Inflammatory macrophage (primary cell): Measurements from ENCODE around the gene ABCF3.

Experiments
- DNase-seq, 2 donors: peaks; one replicate each; pipeline ENCODE4 v3.0.0-alpha.2; 2020 to 2022

Gene ABCF3

DNA sequence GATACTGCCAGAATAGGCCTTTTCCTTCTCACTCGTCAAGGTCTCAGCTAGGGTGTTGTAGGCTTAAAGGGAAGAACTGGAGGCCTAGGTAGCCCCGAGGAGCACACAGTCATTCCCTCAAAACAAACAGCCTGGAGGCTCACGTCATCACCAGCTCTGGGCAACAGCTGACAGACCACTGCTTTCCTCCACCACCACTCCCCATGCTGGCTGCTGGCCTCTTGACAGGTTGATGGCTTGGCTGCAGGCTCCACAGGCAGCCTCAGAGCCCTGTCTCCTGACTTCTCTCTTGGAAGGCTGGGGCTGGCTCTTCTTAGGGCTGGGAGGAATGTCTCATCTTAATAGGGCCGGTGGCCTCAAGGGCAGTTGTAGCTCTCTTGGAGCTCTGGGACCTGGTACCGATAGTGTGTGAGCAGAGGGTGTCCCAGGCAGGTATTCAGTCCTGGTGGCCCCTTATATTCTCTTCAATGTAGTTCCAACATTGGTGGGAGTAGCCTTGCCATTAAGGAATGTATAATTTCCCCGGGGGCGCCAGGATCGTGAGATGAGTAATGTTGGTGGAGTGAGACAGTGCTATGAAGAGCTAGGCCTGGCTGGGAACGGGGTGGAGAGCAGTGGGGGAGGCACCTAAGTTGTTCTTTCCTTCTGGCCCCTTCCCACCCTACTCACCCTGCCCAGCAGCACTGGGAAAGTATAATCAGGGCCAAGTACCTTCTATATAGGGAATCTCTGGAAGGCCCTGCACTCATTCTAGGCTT, 17.5 kb upstream of the ABCF3 start:
- no peak for DNase-seq

DNA sequence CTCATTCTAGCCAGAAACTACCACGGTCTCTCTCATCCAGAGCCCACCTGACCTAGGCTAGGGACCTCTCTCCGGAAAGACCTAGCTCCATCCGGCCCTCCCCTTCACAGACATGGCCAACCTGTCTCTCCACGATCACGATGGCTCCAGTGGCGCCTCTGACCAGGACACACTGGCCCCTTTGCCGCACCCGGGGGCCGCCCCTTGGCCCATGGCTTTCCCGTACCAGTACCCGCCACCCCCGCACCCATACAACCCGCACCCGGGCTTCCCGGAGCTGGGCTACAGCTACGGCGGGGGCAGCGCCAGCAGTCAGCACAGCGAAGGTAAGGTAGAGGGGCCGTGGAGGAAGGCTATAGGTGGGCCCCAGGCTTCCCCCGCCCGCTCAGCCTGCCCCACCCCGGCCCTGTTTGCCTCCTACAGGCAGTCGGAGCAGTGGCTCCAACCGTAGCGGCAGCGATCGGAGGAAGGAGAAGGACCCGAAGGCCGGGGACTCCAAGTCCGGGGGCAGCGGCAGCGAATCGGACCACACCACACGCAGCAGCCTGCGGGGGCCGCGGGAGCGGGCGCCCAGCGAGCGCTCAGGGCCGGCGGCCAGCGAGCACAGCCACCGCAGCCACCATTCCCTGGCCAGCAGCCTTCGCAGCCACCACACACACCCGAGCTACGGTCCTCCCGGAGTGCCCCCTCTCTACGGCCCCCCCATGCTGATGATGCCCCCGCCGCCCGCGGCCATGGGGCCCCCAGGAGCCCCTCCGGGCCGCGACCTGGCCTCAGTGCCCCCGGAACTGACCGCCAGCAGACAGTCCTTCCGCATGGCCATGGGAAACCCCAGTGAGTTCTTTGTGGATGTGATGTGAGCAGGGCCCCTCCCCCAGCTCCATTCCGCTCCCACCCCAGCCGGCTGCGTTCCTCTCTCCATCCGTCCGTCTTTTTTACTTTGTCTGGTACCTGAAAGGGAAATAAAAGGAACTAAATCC, 15.8 kb upstream of the ABCF3 start:
- DNase-seq = no peak

DNA sequence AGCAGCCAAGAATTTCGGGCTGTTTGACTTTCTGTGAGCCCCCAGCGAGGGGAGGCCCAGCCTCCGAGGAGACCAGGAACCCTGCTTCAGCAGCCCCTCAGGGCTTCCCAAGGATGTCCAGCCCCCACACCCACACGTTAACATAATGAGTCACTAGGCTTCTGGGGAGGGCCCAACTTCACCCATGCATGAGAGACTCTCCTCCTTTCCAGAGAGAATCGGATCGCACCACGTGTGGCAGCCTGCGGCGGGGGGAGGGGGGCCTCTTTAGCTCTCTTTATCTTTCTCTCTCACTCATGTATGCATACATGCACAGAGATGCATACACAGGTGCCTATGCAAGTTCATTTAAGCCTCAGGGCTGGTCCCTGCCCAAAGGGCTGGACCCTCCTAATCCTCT, 14.4 kb upstream of the ABCF3 start:
- DNase-seq = no peak

DNA sequence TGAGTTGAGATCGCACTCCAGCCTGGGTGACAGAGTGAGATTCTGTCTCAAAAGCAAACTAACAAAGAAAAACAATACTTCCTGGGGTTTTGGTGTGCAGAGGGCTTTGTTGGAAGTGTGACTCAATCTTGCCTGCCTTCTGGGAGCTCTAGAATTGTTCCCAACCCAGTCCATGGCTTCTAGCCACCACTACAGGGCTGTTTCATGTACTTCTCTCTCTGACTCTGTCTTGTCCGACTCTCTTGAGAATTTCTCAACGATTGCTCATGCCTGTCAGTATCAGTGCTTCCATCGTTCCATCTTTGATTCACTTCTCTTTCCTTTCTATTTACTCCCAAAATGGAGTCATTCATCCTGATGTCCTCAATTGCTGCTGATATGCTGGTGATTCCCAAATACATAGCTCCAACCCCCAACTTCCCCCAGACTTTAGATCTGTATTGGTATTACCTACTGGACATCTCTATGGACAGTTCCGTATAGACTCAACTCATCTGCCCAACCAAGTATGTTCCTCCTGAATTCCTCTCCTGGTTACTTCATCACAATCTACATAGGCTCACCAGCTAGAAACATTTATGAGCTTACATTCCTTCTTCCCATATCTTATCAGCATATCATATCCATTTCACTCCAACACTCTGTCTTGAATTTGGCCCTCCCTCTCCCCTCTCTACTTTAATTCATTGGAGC, 13.2 kb upstream of the ABCF3 start:
- DNase-seq = no peak

DNA sequence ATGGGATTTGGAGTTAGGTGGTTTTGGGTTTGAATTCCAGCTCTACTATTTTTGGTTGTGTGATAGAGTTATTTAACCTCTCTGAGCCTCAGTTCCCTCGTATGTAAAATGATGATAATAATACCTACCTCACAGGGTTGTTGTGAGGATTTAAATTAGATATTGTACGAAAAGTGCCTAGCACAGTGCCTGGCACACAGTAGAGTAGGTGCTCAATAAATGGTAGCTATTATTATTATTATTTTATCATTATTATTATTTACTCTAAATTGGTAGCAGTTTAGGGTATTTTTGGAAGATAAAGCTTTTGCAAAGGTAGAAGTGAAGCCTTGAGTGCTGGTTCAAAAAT, 12.7 kb upstream of the ABCF3 start:
- DNase-seq = no peak

DNA sequence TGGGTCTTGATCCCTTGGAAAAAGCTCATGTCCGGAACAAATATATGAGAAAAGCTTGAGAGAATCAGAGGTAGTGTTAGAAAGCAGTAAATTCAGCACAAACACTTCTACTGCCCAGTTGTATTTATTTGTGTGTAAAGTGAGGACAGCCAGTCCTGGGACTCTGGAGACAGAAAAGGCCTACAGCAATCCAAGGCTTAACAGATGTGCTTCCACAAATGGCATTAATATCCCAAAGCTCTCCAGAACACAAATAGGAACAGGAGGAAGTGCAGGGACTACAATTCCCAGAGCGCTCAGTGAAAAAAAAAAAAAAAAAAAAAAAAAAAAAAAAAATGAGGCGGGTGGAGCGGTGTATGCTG, 11.7 kb upstream of the ABCF3 start:
- DNase-seq = no peak

DNA sequence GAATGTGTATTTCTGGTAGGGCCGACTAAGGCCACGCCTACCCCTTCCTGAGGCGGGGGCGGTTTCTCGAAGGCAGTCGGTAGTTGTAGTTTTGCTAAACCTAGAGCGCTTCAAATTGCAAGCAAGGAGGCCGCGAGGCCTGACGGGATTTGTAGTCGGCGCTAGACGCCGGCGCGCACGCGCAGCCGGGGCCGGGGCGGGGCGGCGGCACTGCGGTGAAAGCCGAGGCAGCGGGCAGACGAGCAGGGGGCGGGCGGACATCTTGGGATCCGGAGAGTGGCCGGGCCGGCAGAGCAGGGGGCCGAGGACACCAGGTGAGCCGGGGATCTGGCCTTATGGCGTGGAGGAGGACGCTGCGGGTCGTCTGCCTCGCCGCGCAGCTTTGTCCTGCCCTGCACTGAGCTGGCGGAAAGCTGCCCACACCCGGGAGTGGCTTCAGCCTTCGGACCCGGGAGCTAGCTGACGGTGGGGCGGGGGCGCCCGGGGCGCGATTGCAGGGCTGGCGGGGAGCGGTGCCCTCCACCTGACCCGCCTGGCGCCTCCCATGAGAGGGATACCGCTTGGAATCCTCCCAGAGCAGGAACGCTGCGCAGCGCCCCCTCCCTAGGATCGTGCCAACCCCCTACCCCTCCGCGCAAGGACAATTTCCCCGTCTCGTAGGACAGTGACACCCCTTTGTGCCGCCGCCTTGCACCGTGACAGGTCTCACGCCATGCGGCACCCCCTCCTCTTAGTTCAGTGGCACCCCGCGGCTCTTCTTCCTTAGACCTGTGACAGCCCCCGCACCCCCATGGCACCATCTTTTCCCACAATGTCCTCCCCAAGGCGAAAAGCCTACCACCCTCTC, 11.1 kb upstream of the ABCF3 start, which contains the start of gene AP2M1:
TSS of gene AP2M1 (plus strand) at position 210 of the 847 bp plus-strand sequence. CDS start 2,139 bp downstream, outside the sequence.
- DNase-seq = peak; percentile 99 to 100

DNA sequence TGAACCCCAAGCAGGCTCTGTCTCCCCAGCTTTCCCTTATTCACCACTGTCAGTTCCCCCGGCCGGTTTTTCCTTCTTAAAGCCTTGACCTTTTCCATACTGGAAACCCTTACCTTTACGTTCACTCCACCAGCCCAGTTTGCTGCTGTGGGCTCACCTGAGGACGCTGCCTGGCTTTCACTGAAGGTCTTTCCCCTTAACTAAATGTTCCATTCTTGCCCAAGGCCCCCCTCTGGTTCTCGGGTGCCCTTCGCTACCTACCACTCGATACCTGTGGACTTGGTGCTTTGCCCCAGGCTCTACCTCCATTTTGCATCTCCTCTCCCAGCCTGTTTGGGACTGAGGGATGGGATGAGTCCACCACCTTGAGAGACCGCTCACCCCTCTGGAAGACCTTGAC, 10.5 kb upstream of the ABCF3 start:
- DNase-seq = no peak

DNA sequence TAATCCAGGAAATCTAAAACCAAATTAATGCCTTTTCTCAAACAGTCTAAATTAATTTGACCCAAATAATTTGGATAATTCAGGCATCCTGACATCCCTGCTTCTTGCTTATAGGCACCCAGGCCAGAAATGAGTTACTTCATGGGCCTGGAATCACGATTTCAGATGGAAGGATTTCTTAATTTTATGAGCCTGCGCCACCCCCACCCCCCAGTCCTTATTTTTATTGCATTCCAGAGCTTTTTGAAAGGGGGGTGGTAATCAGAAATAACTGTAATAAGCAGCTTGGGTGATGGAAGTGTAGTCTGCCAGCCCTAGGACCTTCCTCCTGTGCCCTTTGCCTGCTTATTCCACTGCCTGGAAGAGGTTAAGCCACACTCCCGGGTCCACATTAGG, 10.0 kb upstream of the ABCF3 start:
- DNase-seq = no peak

DNA sequence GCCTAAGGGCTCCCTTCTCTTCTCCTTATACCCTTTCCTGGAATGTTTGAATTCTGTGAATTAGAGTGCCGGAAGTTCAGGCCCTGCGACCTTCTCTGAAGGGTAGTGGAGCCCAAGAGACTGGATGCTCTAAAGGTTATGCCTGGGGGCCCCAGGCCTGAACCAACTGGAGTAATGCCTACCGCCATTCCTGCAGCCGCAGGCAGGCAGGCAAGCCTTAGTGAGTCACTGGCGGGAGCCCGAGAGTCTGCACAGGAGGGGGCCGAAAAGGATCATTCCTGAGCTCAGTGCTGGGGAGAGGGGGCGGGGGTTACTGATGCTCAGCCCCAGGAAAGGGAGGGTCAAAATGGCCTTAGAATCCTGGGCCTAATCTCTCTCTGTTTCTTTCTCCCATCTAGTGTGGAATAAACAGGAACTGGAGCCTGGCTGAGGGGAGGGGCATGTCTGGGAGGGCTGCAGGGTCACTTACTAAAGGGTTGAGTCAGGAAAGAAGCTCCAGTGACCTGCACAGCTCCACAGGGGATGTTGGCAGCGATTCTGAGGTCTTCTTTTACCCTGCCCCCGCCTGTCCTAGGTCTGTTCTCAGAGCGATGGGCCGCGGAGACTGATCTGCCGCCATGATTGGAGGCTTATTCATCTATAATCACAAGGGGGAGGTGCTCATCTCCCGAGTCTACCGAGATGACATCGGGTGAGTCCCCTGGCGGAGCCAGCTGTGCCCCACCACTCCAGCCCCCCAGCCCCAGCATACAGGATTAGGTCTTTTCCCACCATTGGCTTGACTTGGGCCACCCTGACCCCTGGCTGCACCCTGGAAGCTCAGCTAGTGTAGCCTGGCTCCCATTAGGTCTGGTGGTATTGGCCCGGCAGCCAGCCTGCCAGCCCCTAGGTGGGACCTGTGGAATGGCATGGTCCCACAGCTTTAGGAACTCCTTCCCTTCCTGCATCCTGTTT, 9.3 kb upstream of the ABCF3 start:
- DNase-seq = peak; percentile 52

DNA sequence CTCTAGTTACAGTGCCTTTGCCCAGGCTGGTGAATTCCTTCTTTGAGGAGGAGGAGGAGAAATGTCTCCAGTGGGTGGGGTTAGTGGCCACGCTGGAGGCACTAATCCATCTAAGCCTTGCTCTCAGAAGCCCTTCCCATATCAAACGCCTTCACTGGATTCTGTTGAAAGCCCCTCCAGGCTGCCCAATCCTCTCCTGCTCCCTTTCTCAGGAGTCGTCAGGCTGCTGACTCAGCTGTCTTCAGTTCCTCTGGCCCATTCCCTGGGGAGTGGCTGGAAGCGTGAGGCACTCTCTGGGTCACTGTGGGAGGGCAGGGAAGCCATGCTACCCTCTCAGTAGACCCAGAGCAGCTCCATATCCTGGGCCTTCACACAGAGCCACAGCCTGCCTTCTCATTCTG, 8.7 kb upstream of the ABCF3 start:
- no peak for DNase-seq

DNA sequence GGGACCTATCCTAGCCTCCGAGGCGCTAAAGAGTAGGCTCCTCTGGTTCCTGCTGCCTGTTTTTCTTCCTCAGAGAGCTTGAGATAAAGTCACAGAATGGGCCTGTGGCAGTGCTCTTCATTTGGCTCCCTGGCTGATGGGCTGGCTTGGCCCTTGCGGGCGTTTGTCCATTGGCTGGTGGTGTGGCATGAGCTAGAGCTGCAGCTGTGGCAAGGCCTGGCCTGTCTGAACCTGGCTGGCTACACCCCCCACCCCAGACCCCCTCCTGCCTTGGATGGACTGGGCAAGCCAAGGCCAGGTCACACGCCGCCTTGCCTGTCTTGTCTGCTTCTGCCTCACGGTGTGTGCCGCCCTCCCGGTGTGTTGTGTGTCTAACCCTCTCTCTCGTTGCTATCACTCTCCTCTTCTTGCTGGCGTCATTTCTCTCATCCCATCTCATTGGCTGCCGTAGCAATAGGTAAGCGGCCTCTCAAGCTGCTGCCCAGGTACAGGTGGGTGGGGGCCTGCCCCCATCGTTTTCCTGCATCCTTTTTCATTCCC, 8.2 kb upstream of the ABCF3 start:
- no peak for DNase-seq

DNA sequence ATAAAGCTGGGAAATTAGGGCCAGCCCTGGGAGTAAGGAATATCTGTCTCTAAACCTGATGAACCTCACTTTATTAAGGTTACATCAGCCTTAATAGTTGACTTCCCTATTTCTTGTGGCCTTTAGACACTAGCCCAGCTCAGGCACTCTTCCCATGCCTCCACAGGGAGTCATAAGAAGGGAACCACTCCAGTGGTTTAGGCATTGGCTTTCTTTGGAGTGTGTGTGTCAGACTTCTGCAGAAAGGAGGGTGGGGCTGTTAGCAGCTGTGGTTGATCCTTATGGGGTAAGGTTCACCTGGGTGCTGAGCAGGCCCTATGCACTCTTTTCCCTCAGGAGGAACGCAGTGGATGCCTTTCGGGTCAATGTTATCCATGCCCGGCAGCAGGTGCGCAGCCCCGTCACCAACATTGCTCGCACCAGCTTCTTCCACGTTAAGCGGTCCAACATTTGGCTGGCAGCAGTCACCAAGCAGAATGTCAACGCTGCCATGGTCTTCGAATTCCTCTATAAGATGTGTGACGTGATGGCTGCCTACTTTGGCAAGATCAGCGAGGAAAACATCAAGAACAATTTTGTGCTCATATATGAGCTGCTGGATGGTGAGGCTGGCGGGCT, 7.4 kb upstream of the ABCF3 start:
- DNase-seq = peak; percentile 75 to 83

DNA sequence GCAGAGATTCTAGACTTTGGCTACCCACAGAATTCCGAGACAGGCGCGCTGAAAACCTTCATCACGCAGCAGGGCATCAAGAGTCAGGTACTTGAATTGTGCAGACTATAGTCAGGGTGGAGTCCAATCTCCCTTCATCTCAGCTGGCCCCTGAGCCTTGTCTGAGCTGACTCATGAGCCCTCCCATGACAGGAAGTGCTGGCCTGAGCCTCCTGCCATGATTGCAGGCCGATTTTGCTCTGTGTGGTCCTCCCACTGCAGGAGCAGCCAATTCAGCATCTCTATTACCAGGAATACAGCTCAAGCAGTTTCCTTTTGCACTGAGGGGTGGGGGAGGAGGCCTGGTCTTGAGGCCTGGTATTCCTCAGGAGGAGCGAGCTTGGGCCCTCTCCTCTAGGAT, 5.8 kb upstream of the ABCF3 start:
- peak; percentile 43 to 66 for DNase-seq

DNA sequence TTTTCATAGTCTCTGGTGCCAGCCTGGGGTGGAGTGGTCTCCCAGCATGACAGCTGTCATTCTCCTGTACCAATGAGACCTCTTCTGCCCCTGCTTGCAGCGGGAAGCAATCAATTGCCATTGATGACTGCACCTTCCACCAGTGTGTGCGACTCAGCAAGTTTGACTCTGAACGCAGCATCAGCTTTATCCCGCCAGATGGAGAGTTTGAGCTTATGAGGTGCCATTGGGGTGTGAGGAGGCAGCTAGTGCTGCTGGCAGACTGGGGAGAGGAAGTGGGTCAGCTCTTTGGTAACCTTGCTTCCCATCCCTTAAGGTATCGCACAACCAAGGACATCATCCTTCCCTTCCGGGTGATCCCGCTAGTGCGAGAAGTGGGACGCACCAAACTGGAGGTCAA, 4.4 kb upstream of the ABCF3 start:
- no peak for DNase-seq

DNA sequence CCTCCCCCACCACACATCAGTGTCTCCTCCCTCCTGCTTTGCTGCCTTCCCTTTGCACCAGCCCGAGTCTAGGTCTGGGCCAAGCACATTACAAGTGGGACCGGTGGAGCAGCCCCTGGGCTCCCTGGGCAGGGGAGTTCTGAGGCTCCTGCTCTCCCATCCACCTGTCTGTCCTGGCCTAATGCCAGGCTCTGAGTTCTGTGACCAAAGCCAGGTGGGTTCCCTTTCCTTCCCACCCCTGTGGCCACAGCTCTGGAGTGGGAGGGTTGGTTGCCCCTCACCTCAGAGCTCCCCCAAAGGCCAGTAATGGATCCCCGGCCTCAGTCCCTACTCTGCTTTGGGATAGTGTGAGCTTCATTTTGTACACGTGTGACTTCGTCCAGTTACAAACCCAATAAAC, 2.3 kb upstream of the ABCF3 start:
- no peak for DNase-seq

DNA sequence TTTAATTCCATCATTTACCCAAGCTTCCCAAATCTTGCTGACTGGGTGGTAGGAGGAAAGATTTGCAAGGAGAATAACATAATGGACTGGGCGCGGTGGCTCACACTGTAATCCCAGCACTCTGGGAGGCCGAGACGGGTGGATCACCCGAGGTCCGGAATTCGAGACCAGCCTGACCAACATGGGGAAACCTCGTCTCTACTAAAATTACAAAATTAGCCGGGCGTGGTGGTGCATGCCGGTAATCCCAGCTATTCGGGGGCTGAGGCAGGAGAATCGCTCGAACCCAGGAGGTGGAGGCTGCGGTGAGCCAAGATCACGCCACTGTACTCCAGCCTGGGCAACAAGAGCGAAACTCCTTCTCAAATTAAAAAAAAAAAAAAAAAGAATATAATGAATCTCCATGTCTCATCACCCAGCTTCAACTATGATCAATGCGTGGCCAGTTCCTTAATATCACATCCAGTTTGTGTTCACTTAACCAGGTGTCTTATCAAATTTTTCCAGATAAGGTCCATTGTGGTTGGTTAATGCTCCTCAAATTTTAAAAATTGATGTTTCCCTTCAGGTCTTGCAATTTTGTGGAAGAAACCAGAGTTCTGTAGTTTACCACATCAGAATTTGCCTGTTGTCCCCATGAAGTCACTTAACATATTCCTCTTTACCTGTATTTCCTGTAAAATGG, 1.3 kb upstream of the ABCF3 start:
- no peak for DNase-seq

DNA sequence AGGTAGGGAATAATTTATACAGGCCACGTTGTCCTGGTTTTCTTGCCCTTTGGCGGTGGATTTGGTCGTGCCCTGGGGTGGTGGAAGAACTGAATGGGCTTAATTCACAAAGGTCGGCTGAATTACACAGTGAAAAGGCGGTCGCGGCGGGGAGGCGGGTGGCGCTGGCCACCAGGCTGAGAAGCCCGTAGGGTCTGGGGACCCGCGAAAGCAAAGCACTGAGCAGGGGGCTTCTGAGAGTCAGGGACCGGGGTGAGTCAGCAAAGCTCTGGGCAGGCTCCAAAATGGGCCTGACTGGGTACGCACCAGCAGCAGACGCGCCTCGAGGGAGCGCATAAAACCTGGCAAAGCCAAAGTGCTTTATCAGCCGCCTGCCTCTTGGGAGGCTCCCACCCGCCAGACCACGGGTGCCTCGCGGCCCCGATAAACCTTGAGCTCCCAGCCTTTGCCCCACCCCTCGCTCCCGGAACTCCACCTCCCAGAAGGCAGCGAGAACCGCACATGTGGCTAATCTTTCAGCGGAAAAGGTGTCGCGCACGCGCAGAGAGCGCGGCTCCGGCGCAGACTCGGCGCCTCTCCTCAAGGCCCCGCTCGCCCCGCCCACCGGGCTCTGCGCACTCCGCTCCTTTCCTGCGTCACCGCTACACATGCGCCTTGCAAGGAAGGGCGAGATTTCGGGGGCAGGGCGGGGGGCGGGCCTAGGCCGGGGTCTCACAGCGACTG, 377 bp upstream of the ABCF3 start:
- peak; percentile 100 for DNase-seq

DNA sequence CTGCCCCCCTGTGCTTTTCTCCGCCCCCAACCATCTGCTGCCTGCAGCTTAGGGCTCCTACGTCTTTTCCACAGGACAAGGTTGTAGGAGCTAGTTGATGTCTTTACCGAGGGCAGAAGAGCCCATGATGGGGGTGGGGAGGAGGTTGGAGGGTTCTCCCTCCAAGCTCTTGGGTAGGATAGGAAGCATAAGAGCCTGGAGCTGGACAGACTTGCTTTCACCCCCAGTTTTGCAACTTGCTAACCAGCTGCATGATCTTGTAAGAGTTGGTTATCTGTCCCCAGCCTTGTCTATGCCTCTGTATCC, 856 bp downstream of the ABCF3 start:
- DNase-seq = no peak
